ENCODE measurements around the gene IGFBP6. TPM values are rescaled to one million over a fixed set of nuclear protein-coding genes. Genes with fewer than 3 reads are reported as not detected.
A peak's percentile ranks its signal among the peaks of the same experiment; 100 is the strongest.

Gene IGFBP6
- total RNA-seq, 2 donors from 2014 or later: 189 to 532 TPM

DNA sequence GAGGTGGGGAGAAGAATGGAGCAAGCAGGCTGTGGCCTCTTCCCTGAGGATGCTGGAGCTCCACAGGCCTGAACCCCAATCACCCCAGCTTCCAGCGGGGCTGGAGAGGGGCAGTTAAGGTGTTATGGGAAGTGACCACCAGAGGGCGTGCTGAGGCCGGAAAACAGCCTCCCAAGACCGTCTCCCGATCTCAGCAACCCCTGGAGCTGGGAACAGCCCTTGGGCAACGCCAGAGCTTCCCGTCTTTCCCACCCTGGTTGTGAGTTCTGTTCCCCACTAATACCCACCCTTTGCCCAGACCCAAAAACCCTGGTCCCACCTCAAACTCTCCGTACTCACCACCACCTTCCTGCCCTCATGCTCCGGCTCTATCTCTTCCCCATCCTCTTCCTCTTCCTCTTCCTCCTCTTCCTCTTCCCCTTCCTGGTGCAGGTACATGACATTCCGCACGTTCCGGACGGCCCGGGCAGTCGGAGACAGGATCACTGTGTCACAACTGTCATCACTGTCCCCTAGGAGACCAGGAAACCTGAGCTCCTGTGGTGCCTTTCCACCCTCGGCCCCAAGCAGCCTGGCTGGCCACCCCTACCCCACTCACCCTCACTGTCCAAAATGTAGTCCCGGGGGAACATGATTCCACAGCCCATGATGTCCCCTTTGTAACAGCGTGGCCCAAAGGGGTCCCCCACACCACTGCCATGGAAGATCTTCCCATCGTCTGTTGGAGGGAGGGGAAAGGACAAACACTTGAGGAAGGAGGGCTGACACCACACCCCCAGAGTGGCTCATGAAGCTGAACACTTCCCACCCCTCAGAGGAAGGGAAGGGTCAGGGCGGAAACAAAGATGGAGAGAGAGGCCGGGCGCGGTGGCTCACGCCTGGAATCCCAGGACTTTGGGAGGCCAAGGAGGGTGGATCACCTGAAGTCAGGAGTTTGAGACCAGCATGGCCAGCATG, 31.2 kb upstream of the IGFBP6 start:
- peak overlapping the region; percentile 58 to 70 for H3K27ac ChIP-seq
- TF ChIP-seq POLR2AphosphoS5 (IDR thresholded peaks at IDR 0.05) (peak; percentile 62), POLR2A (IDR thresholded peaks at IDR 0.05) (no peak)
- TF ChIP-seq, protein P1, sequence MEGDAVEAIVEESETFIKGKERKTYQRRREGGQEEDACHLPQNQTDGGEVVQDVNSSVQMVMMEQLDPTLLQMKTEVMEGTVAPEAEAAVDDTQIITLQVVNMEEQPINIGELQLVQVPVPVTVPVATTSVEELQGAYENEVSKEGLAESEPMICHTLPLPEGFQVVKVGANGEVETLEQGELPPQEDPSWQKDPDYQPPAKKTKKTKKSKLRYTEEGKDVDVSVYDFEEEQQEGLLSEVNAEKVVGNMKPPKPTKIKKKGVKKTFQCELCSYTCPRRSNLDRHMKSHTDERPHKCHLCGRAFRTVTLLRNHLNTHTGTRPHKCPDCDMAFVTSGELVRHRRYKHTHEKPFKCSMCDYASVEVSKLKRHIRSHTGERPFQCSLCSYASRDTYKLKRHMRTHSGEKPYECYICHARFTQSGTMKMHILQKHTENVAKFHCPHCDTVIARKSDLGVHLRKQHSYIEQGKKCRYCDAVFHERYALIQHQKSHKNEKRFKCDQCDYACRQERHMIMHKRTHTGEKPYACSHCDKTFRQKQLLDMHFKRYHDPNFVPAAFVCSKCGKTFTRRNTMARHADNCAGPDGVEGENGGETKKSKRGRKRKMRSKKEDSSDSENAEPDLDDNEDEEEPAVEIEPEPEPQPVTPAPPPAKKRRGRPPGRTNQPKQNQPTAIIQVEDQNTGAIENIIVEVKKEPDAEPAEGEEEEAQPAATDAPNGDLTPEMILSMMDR (IDR thresholded peaks at IDR 0.05): peak; percentile 80 to 95 (median 93)
- peaks cover 0 to 18% of the 10 kb centered on the region in 2 donors for H3K36me3 ChIP-seq
- intact Hi-C loops (cut with DNase I): loop anchor here (1.0 to 5.0 kb wide), 3 partner anchors 33 to 131 kb away; no protein-coding TSS in a partner anchor
- H3K4me1 ChIP-seq (replicated peaks): peaks cover 8% of the 10 kb centered on the region
- no peaks in the 10 kb centered on the region for H3K27me3 ChIP-seq (replicated peaks; ENCODE audit: insufficient read depth)
- DNase-seq (ENCODE audit: low spot score): no peak
- no peaks in the 10 kb centered on the region for H3K9me3 ChIP-seq
- no peak overlapping the region for H3K4me3 ChIP-seq
- 37% methylated on average over 24 of the region's 24 CpGs for WGBS

DNA sequence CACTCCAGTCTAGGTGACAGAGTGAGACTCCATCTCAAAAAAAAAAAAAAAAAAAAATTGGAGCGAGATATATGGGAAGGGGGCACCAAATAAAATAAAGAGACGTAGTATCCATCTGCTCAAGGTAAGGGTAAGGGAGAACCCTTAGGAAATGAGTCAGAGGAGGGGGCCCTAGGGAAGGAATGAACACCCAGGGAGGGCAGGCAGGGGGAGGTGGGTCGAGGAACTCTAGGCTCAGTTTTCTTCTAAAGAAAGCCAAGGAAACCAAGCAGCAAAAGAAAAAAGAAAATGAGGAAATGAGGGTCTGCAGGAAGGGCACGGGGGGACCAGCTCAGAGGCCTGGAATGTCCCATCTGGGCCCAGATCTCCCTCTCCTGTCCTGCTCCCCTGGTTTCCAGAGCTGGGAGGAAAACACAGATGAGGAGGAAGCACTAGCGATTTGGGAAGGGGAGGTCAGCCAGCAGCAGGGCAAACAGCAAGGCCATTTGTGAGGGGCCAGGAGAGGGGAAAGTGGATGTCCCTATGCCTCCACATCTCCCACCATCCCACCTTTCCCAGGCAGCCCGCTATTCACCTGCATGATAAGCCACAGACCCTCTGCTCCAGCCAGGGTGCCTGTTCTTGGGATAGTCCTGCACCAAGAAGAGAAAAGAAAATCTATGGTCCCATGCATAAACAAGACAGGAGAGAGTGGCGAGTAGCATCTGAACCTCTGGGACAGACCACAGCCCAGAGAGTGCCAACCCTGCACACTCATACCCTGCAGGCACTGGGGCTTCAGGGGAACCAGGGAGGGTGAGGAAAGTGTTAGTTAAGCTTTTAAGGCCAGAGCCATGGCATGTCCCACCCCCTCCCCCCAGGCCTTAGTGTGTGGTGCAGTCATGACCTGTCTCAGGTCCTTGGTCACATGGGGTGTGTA, 30.1 kb upstream of the IGFBP6 start:
- H3K36me3 ChIP-seq: peaks cover 0 to 18% of the 10 kb centered on the region in 2 donors
- 78% methylated on average over 7 of the region's 7 CpGs for WGBS
- H3K4me3 ChIP-seq: no peak overlapping the region
- no peaks in the 10 kb centered on the region for H3K27me3 ChIP-seq (replicated peaks; ENCODE audit: insufficient read depth)
- no peak for DNase-seq (ENCODE audit: low spot score)
- TF ChIP-seq, protein P1 (IDR thresholded peaks at IDR 0.05): no peak
- TF ChIP-seq POLR2AphosphoS5 (IDR thresholded peaks at IDR 0.05) (no peak), POLR2A (IDR thresholded peaks at IDR 0.05) (no peak)
- intact Hi-C loops (cut with DNase I): loop anchor here (5.0 kb wide), 1 partner anchor 90 kb away; no protein-coding TSS in a partner anchor
- H3K27ac ChIP-seq: no peak overlapping the region
- H3K4me1 ChIP-seq (replicated peaks): peaks cover 7% of the 10 kb centered on the region
- no peaks in the 10 kb centered on the region for H3K9me3 ChIP-seq

DNA sequence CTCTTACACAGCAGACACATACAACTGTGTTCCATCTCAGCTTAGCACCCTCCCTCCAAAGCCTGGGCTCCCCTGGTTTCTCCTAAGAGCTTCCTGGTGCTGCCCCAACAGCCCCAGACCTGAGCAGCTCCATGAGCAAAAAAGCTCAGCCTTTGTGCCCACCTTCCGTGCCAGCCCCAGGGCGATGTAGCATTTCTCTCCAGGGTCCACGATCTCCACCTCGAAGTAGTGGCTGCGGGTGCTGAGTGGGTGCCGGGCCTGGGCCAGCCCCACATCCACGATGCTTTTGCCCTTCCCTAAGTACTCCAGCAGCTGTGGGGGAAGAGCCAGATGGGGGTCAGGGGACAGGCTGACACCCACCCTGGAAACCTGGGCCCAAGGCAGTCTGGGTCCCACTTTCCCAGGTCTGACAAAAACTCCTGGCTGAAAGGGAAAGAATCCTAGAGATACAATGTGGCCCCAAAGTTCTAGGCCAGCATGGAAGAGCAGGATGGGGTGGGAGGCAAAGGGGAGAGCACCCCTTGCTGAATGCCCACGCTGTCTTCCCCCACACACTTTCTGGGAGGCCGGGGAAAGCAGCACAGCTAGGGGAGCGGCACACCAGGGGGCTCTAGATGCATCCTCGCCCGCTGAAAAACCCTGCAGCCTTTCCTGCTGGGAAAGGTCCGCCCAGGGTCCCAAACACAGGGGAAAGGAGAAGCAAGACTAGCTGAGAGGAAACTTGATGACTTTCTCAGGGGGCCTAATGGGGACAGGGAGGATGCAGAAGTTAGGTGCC, 29.3 kb upstream of the IGFBP6 start:
- DNase-seq (ENCODE audit: low spot score): no peak
- Histone ChIP-seq H3K27ac (peak overlapping the region; percentile 47 to 62), H3K27me3 (replicated peaks; ENCODE audit: insufficient read depth) (no peaks in the 10 kb centered on the region), H3K4me1 (replicated peaks) (peaks cover 7% of the 10 kb centered on the region), H3K9me3 (no peaks in the 10 kb centered on the region), H3K36me3 (peaks cover 0 to 18% of the 10 kb centered on the region in 2 donors), H3K4me3 (no peak overlapping the region)
- intact Hi-C loops (cut with DNase I): loop anchor here (5.0 kb wide), 1 partner anchor 89 kb away; no protein-coding TSS in a partner anchor
- TF ChIP-seq, protein P1 (IDR thresholded peaks at IDR 0.05): no peak
- TF ChIP-seq POLR2AphosphoS5 (IDR thresholded peaks at IDR 0.05): no peak
- TF ChIP-seq POLR2A (IDR thresholded peaks at IDR 0.05): no peak
- 84% methylated on average over 13 of the region's 13 CpGs for WGBS

DNA sequence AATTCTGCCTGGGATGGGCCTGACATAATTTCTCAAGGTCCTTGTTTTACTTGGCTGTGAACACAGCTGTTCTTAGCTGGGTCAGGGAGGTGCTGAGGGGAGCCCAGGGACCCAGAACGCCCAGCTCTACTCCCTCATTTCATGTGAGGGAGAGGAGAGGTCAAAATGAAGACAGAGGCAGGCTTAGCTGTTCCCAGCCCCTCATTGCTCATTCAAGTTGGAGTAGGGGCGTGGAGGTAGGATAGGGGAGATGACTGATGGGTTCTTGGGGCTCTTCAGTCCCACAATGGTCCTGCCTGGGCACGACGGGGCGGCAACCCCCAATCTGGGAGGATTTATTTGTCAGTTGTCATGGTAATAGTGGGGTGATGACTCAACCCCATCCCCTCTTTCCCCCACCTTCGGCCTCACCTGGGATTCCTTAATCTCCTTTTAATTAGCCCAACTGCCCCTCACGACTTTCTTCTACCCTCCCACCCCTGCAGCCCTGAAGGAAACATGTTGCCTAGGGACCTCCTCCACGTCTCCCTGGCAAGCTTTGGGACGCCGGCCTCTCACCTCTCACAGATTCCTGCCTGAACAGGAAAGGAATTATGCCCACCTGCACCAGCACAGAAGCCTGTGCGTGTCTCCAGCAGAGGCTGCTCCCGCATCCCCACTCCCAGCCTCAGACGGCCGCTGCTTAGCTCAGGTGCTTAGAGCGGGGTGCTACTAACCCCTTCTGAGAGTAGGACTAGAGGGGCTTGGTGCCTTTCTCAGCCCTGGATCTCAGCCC, 28.5 kb upstream of the IGFBP6 start:
- Histone ChIP-seq H3K27ac (peak overlapping the region; percentile 47 to 62), H3K27me3 (replicated peaks; ENCODE audit: insufficient read depth) (no peaks in the 10 kb centered on the region), H3K4me1 (replicated peaks) (peaks cover 9% of the 10 kb centered on the region), H3K36me3 (peaks cover 0 to 18% of the 10 kb centered on the region in 2 donors), H3K9me3 (no peaks in the 10 kb centered on the region), H3K4me3 (no peak overlapping the region)
- WGBS: 41% methylated on average over 15 of the region's 15 CpGs
- TF ChIP-seq, protein P1 (IDR thresholded peaks at IDR 0.05): no peak
- DNase-seq (ENCODE audit: low spot score): no peak
- intact Hi-C loops (cut with DNase I): loop anchor here (5.0 kb wide), 1 partner anchor 88 kb away; no protein-coding TSS in a partner anchor

All from prostate gland (tissue), 2 donors.